K562 (cell line): ENCODE measurements around the gene SHLD2. TPM values are rescaled to one million over a fixed set of nuclear protein-coding genes. Genes with fewer than 3 reads are reported as not detected.
"Not testable (repeated sequence)": the region's sequence is repeated elsewhere in the genome, so short reads cannot be mapped to it uniquely, and the experiment has no call there.

ENCODE experiments used
- ATAC-seq: fragments of 200-7000 bp; cut with Tn5 transposase; 3 replicates; pipeline ENCODE4 v1.9.1; 2020; ENCODE audit warnings: moderate library complexity
- BruUV-seq: library from RNA; stranded (reverse); fragments of 400-500 nt; replicated peaks from 2 replicates; lab custom pipeline; 2021; lab: Mats Ljungman, UMichigan
- CTCF ChIA-PET: fragments of 300-600 bp; formaldehyde crosslinking; extraction: SDS; loops from one replicate; lab custom pipeline; 2021; ENCODE audit warnings: low intra/inter-chr PET ratio; lab: Yijun Ruan, JAX
- POLR2A ChIA-PET: fragments of 300-600, 350-650 bp; sonication (Branson Sonifier 250); formaldehyde crosslinking; extraction: SDS; loops from one replicate; lab custom pipeline; 2021; ENCODE audit warnings: antibody characterized with exemption, inconsistent platforms; lab: Yijun Ruan, JAX
- DNase-seq, 4 experiments: peaks; one replicate each; pipeline versions ENCODE4 v3.0.0 to v3.0.0-alpha.2; 2011 to 2018; ENCODE audit warnings: low spot score in 3 of 4, mixed read lengths in 3 of 4; ENCODE audit errors: extremely low read depth in 1 of 4
- FAIRE-seq: peaks from 2 replicates; lab custom pipeline; 2011; peaks lifted over from hg19 to GRCh38; lab: Jason Lieb, UNC
- H2AFZ ChIP-seq: 2 replicates; pipeline ENCODE4 v1.6.0; 2011; ENCODE audit warnings: low read depth, low read length, control low read depth, inconsistent platforms
- H3K27ac ChIP-seq: fragments of 200-600 bp; 3 replicates; pipeline ENCODE4 v1.8.0; 2011; ENCODE audit warnings: low read depth, mild to moderate bottlenecking, control low read depth, inconsistent platforms, low read length, moderate library complexity, mixed read lengths; ENCODE audit errors: extremely low read depth
- H3K27me3 ChIP-seq, 2 experiments: fragments of 300-600 bp in 1 of 2; 2 replicates in 1 of 2; 3 replicates in 1 of 2; pipeline versions ENCODE4 v1.6.0 to v1.8.0; 2011; ENCODE audit warnings: inconsistent platforms in 2 of 2, low read length in 2 of 2, mild to moderate bottlenecking in 1 of 2, mixed read lengths in 1 of 2, moderate library complexity in 1 of 2; ENCODE audit not compliant: control insufficient read depth in 2 of 2, insufficient read depth in 2 of 2
- H3K36me3 ChIP-seq: fragments of 300-600 bp; 3 replicates; pipeline ENCODE4 v1.8.0; 2011; ENCODE audit warnings: mild to moderate bottlenecking, low read length, inconsistent platforms; ENCODE audit not compliant: control insufficient read depth, insufficient read depth
- H3K4me1 ChIP-seq, 2 experiments: fragments of 200-600 bp in 1 of 2; replicated peaks in 1 of 2; 2 replicates in 1 of 2; 3 replicates in 1 of 2; pipeline versions ENCODE4 v1.5.1 to v1.8.0; 2011; ENCODE audit warnings: inconsistent platforms in 2 of 2, low read length in 2 of 2, mild to moderate bottlenecking in 1 of 2, mixed read lengths in 1 of 2, moderate library complexity in 1 of 2; ENCODE audit not compliant: control insufficient read depth in 2 of 2, insufficient read depth in 2 of 2
- H3K4me2 ChIP-seq: 2 replicates; pipeline ENCODE4 v1.6.1; 2011; ENCODE audit warnings: low read length, control low read depth, inconsistent platforms, mixed read lengths; ENCODE audit not compliant: insufficient read depth
- H3K4me3 ChIP-seq: fragments of 200-600 bp; sonication (generic), shearing (Covaris generic); 2 replicates; pipeline ENCODE4 v1.5.1; 2016; ENCODE audit warnings: control low read depth, inconsistent platforms
- H3K79me2 ChIP-seq: fragments of 200-600 bp; 3 replicates; pipeline ENCODE4 v1.8.0; 2011; ENCODE audit warnings: low read length, inconsistent platforms; ENCODE audit not compliant: control insufficient read depth, insufficient read depth
- H3K9ac ChIP-seq, 2 experiments: 2 replicates each; pipeline versions ENCODE4 v1.6.0 to v1.6.1; 2011; ENCODE audit warnings: low read depth in 2 of 2, low read length in 2 of 2, control low read depth in 1 of 2, inconsistent platforms in 1 of 2, mild to moderate bottlenecking in 1 of 2, mixed read lengths in 1 of 2; ENCODE audit not compliant: insufficient read depth in 1 of 2
- H3K9me1 ChIP-seq: one replicate; pipeline ENCODE4 v1.6.0; 2011; ENCODE audit warnings: inconsistent platforms, mild to moderate bottlenecking, low read length, moderate library complexity; ENCODE audit not compliant: control insufficient read depth, insufficient read depth
- H3K9me3 ChIP-seq: replicated peaks from 2 replicates; pipeline ENCODE4 v1.5.1; 2011; ENCODE audit warnings: low read depth, low read length, inconsistent platforms; ENCODE audit not compliant: control insufficient read depth, insufficient read depth
- H4K20me1 ChIP-seq: replicated peaks from 2 replicates; pipeline ENCODE4 v1.6.1; 2011; ENCODE audit warnings: low read length, inconsistent platforms, mixed read lengths; ENCODE audit not compliant: control insufficient read depth, insufficient read depth
- WGBS: fragments of 100-300 bp; shearing (Covaris generic); methylation state at CpG from one replicate; pipeline ENCODE4 v1.1.6; 2016; ENCODE audit warnings: low coverage, mixed read lengths; ENCODE audit not compliant: insufficient coverage; ENCODE audit errors: missing lambda C conversion rate; 5-methylcytosine and 5-hydroxymethylcytosine counted together
- in situ Hi-C: fragments of 300-500 bp; cut with MboI; formaldehyde crosslinking; loops from 4 replicates; pipeline ENCODE4 v1.15.0; 2018; ENCODE audit warnings: inconsistent platforms, mixed read lengths
- intact Hi-C: fragments of 100-400 bp; cut with micrococcal nuclease; formaldehyde crosslinking; loops from 2 replicates; pipeline ENCODE4 v1.14.2; 2022
- polyA plus RNA-seq, 8 experiments: library from polyadenylated mRNA; depleted of rRNA in 4 of 8; stranded (reverse) in 5 of 8; unstranded in 3 of 8; fragments of >200 nt; fragmentation: Nextera tagmentation in 2 of 8; fragmentation: Illumina TruSeq in 1 of 8; extraction: Ambion mirVana in 2 of 8; extraction: Trizol in 1 of 8; gene quantifications; 2 replicates each; pipeline versions ENCODE4 v1.2.1 to v1.2.3, GENCODE V29; 2011 to 2014; ENCODE audit warnings: inconsistent platforms in 1 of 8, missing spikeins in 1 of 8
- total RNA-seq, 7 experiments: library from RNA; depleted of rRNA in 6 of 7; stranded (reverse); fragments of >200 nt in 6 of 7; fragmentation: Illumina TruSeq in 2 of 7; extraction: Trizol in 2 of 7; gene quantifications; 2 replicates each; pipeline versions ENCODE4 v1.2.1 to v1.2.3, GENCODE V29; 2011 to 2021; ENCODE audit warnings: low replicate concordance in 1 of 7

Gene SHLD2
- total and polyA plus RNA-seq, 9 of the 15 experiments (the other 6 are each of a cell fraction or from before 2014, with no cell fraction given): 21.6 to 51.2 (median 39.4) TPM

GRCh38 chr10:87184421-87184820 is 89.4 kb downstream of the SHLD2 start:
- H4K20me1 ChIP-seq, FAIRE-seq, CTCF ChIA-PET, H3K27me3 ChIP-seq, in situ Hi-C loops, H3K4me1 ChIP-seq, H3K4me3 ChIP-seq, H3K79me2 ChIP-seq, BruUV-seq, DNase-seq, POLR2A ChIA-PET, intact Hi-C loops, H3K9me3 ChIP-seq, H3K4me2 ChIP-seq, H3K36me3 ChIP-seq, H3K27ac ChIP-seq, ATAC-seq, H3K9ac ChIP-seq, H2AFZ ChIP-seq, H3K9me1 ChIP-seq: not testable (repeated sequence)
- WGBS: 75% methylated on average over 3 of the region's 6 CpGs

- H3K9me3 ChIP-seq, POLR2A ChIA-PET, H3K9ac ChIP-seq, intact Hi-C loops, CTCF ChIA-PET, H3K27me3 ChIP-seq, H3K27ac ChIP-seq, H2AFZ ChIP-seq, H4K20me1 ChIP-seq, H3K36me3 ChIP-seq, H3K4me2 ChIP-seq, FAIRE-seq, H3K4me1 ChIP-seq, ATAC-seq, H3K79me2 ChIP-seq, in situ Hi-C loops, H3K9me1 ChIP-seq, H3K4me3 ChIP-seq, BruUV-seq, DNase-seq: not testable (repeated sequence)
- WGBS: no CpG with 5 or more reads among the region's 4 CpGs
These were observed 91.0 kb downstream of the SHLD2 start for GRCh38 chr10:87186016-87186415.

- POLR2A ChIA-PET, H3K4me2 ChIP-seq, intact Hi-C loops, H2AFZ ChIP-seq, H4K20me1 ChIP-seq, H3K79me2 ChIP-seq, H3K27ac ChIP-seq, DNase-seq, BruUV-seq, H3K9me3 ChIP-seq, H3K9ac ChIP-seq, ATAC-seq, H3K9me1 ChIP-seq, H3K36me3 ChIP-seq, H3K4me1 ChIP-seq, H3K27me3 ChIP-seq, H3K4me3 ChIP-seq, CTCF ChIA-PET, in situ Hi-C loops, FAIRE-seq: not testable (repeated sequence)
- 84% methylated on average over 3 of the region's 3 CpGs for WGBS
These were observed 92.6 kb downstream of the SHLD2 start for GRCh38 chr10:87187573-87187972.

- H3K27me3 ChIP-seq, ATAC-seq, POLR2A ChIA-PET, H2AFZ ChIP-seq, intact Hi-C loops, BruUV-seq, H4K20me1 ChIP-seq, H3K9me1 ChIP-seq, H3K79me2 ChIP-seq, in situ Hi-C loops, H3K4me2 ChIP-seq, H3K27ac ChIP-seq, CTCF ChIA-PET, H3K9ac ChIP-seq, H3K9me3 ChIP-seq, FAIRE-seq, H3K4me1 ChIP-seq, H3K4me3 ChIP-seq, H3K36me3 ChIP-seq, DNase-seq: not testable (repeated sequence)
- 88% methylated on average over 2 of the region's 3 CpGs for WGBS
These were observed 96.8 kb downstream of the SHLD2 start for GRCh38 chr10:87191841-87192240.
